Fibroblast of peridontal ligament (primary cell): ENCODE results near the gene DNAH3.
"Not testable (repeated sequence)": the region's sequence is repeated elsewhere in the genome, so short reads cannot be mapped to it uniquely, and the experiment has no call there.

Source experiments
- DNase-seq: peaks from one replicate; pipeline ENCODE4 v3.0.0-alpha.2; 2010; ENCODE audit errors: extremely low read depth

The DNAH3 gene

GRCh38 chr16:21009815-21010214 lies 140.8 kb downstream of the DNAH3 start:
- DNase-seq = no peak

GRCh38 chr16:21005008-21005407 lies 145.6 kb downstream of the DNAH3 start:
- no peak for DNase-seq

GRCh38 chr16:21001262-21001661 lies 149.4 kb downstream of the DNAH3 start:
- peak; percentile 14 for DNase-seq

GRCh38 chr16:20997147-20997546 lies 153.5 kb downstream of the DNAH3 start:
- DNase-seq = no peak

- DNase-seq = no peak
Observed at GRCh38 chr16:20995711-20996110, 154.9 kb downstream of the DNAH3 start.

- not testable (repeated sequence) for DNase-seq
Observed at GRCh38 chr16:20989496-20990070, 161.1 kb downstream of the DNAH3 start.

GRCh38 chr16:20987049-20987448 lies 163.6 kb downstream of the DNAH3 start:
- no peak for DNase-seq

GRCh38 chr16:20984019-20984418 lies 166.6 kb downstream of the DNAH3 start:
- no peak for DNase-seq

GRCh38 chr16:20976576-20976975 lies 174.1 kb downstream of the DNAH3 start:
- no peak for DNase-seq

GRCh38 chr16:20973201-20973600 lies 177.4 kb downstream of the DNAH3 start:
- DNase-seq = not testable (repeated sequence)

GRCh38 chr16:20971401-20971800 lies 179.2 kb downstream of the DNAH3 start:
- no peak for DNase-seq

GRCh38 chr16:20969386-20969785 lies 181.3 kb downstream of the DNAH3 start:
- no peak for DNase-seq

- no peak for DNase-seq
Observed at GRCh38 chr16:20968765-20969164, 181.9 kb downstream of the DNAH3 start.

GRCh38 chr16:20960899-20961298 lies 189.7 kb downstream of the DNAH3 start:
- DNase-seq = no peak

GRCh38 chr16:20957153-20957552 lies 193.5 kb downstream of the DNAH3 start:
- DNase-seq = no peak

GRCh38 chr16:20956319-20956718 lies 194.3 kb downstream of the DNAH3 start:
- peak; percentile 57 for DNase-seq

GRCh38 chr16:20954574-20954973 lies 196.1 kb downstream of the DNAH3 start:
- no peak for DNase-seq

- no peak for DNase-seq
Observed at GRCh38 chr16:20952139-20952920, 198.3 kb downstream of the DNAH3 start.

GRCh38 chr16:20950294-20950693 lies 200.4 kb downstream of the DNAH3 start:
- no peak for DNase-seq

GRCh38 chr16:20949660-20950059 lies 201.0 kb downstream of the DNAH3 start:
- no peak for DNase-seq

GRCh38 chr16:20948444-20948843 lies 202.2 kb downstream of the DNAH3 start:
- DNase-seq = no peak

- no peak for DNase-seq
Observed at GRCh38 chr16:20946015-20946629, 204.5 kb downstream of the DNAH3 start.

GRCh38 chr16:20945575-20945875 lies 205.1 kb downstream of the DNAH3 start:
- not testable (repeated sequence) for DNase-seq
